HG03060 (cell line): Measurements from ENCODE around the gene IKBKE.

ENCODE experiments used
- ATAC-seq: cut with Tn5 transposase; IDR thresholded peaks from one replicate; pipeline ENCODE4 v1.9.1; 2021; ENCODE audit warnings: low read depth, moderate number of reproducible peaks; ENCODE audit not compliant: unreplicated experiment

IKBKE gene

DNA sequence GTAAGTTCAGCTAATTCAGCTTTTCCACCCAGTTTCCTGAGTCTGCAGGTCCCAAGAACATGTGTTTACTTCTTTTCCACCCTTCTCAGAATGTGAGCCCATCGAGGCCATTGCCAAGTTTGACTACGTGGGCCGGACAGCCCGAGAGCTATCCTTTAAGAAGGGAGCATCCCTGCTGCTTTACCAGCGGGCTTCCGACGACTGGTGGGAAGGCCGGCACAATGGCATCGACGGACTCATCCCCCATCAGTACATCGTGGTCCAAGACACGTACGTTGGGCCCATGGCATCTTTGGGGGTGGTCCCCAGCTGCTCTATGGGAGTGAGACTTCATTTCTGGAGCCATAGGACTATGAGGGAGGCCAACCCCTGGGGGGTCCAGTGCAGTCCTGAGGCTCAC is 17.2 kb upstream of the IKBKE start:
- ATAC-seq = no peak

GRCh38 chr1:206455289-206455665 is 15.0 kb upstream of the IKBKE start:
- no peak for ATAC-seq

GRCh38 chr1:206455666-206456344 is 14.5 kb upstream of the IKBKE start:
- ATAC-seq = no peak

- no peak for ATAC-seq
Measured at GRCh38 chr1:206456577-206457370, 13.5 kb upstream of the IKBKE start.

DNA sequence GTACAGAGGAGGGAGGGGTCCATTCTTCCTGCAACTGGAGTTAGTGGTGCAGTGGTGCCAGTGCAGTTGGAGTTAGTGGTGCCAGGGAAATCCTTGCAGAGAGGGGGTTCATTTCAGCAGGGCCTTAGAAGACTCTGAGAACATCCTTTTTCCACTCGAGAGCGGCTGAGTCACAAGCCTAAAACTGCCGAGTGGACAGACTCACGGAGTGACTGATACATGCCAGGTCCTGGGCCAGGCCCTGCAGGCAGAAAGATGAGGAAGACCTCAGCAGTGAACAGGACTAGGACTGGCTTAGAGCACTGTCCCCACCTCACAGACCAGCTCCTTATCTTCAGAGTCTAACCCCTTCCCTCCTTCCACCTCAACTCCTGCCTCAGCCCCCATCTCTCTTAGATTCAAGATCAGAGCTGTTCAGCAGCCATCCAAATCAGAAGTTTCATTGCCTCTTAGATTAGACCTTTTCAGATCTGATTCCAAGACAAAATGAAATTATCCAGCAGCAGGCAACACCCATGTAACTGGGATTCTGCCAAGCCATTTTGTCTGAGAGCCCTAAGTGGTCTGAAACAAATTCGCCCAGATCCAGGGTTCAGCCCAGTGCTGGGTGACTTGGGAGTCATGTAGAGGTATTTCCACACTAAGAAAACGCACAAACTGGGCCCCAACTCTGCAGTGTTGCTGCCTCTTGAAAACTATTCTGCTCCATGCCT is 12.7 kb upstream of the IKBKE start:
- no peak for ATAC-seq

GRCh38 chr1:206459703-206460102 is 10.6 kb upstream of the IKBKE start:
- no peak for ATAC-seq

DNA sequence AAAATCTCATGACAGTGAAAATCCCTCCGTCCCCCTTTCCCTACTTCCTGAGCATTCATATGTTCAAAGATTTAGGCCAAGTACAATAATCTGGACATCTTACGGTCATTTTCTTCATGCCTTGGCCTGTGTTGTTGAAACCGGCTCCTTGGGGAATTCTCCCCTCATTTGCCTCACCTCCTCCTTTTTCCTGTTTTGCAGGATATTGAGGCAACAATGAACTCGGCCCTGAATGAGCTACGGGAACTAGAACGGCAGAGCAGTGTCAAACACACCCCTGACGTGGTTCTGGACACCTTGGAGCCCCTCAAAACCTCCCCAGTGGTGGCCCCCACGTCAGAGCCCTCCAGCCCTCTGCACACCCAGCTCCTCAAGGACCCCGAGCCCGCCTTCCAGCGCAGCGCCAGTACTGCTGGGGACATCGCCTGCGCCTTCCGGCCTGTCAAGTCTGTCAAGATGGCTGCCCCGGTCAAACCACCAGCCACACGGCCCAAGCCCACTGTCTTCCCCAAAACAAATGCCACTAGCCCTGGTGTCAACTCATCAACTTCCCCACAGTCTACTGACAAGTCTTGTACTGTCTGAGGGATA is 9.3 kb upstream of the IKBKE start:
- no peak for ATAC-seq

DNA sequence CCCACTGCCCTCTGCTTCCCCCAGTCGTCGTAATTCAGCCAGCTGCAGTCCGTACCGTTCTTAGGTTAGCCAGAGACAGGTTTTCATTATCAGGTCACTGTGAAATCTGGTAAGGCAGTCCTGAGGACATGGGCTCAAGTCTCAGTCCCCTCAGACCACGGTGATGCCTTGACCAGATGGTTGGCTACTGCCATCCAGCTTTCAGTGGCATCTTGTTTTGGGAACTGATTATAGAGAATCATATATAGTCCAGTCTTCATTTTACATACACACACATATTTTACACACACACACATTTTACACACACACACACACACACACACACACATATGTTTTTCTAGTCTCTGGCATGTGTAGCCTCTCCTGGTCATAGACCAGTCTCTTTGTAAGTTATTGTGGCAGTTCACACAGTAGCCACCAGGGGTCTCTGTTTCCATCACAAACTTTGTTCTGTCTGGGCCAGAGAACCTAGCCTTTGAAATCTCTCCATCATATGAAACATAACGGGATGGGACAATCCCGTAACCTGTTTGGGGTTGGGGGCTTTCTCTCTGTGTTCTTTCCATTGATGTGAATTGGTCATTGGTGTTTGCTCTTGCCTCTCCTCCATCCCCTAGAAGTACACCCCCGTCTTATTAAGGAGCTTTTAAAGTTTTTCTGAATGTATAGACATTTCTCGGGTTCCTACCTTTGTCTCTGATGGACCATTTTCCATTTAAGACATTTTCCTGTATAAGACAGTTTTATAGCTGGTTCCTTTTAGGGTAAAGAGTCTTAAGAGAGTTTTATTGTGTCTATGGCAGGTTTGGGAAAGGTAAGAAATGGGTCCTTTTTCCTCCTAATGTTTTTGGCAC is 8.4 kb upstream of the IKBKE start:
- no peak for ATAC-seq

DNA sequence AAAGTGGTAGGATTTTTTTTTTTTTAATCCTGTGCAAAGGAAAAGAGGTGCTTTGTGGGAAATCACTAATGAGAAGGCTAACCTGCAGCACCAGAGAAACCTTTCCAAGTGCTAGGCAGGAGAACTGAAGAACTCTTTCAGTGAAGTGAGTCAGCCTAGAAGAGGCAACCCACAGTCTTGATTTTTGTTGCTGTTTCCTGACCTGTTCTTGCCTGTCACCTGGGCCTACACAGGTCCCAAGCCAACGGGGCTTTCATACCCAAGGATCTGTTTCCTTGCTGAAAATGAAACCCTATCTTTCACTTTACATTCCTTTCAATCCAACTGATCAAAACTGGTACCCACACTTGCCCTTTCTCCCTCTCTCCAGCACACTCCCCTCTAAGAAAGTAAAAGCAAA is 7.1 kb upstream of the IKBKE start:
- ATAC-seq = no peak

- ATAC-seq = no peak
Measured at GRCh38 chr1:206463911-206464310, 6.4 kb upstream of the IKBKE start.

GRCh38 chr1:206464456-206464964 is 5.8 kb upstream of the IKBKE start:
- no peak for ATAC-seq

DNA sequence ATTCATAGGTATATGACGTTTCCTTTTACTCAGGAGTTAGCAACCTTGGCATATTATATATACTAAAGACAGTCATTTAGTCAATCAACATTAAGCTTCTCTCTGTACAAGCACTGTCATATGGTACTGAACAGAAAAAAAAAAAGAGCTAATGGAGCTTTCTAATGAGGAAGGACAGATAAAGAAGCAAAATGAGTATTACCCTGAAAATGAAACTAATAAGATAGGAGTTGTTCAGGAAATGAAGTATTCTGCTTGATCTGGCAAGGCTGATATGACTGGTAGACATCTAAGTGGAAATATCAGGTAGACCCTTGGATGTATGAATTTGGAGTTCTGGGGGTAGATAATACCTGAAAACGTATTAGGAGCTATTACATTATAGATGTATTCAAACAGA is 4.3 kb upstream of the IKBKE start:
- no peak for ATAC-seq

- ATAC-seq = no peak
Measured at GRCh38 chr1:206466840-206467649, 3.2 kb upstream of the IKBKE start.

GRCh38 chr1:206467915-206468314 is 2.4 kb upstream of the IKBKE start:
- no peak for ATAC-seq

- ATAC-seq = no peak
Measured at GRCh38 chr1:206468571-206468970, 1.7 kb upstream of the IKBKE start.

DNA sequence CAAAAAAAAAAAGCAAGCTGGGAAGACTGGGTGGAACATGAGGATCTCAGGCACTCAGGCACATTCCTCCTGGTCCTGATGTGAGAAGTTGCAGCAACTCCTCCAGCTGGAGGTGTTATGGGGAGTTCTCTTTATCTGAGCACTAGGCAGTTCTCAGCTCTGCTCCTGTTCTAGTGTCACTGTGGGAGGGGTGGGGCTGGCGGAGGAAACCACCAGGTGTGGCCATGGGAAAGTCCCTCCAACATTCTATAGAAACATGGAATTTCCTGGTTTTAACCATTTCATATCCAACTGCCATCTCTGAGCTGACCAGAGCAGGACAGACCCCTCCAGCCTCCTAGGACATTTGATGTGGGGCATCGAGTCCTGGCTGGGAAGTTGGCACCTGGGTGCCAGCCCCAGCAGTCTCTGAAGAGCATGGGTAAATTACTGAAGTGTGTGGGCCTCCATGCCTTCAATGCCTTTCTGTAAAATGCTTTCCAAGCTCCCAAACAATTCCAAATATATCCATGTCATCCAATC is 804 bp upstream of the IKBKE start:
- no peak for ATAC-seq

DNA sequence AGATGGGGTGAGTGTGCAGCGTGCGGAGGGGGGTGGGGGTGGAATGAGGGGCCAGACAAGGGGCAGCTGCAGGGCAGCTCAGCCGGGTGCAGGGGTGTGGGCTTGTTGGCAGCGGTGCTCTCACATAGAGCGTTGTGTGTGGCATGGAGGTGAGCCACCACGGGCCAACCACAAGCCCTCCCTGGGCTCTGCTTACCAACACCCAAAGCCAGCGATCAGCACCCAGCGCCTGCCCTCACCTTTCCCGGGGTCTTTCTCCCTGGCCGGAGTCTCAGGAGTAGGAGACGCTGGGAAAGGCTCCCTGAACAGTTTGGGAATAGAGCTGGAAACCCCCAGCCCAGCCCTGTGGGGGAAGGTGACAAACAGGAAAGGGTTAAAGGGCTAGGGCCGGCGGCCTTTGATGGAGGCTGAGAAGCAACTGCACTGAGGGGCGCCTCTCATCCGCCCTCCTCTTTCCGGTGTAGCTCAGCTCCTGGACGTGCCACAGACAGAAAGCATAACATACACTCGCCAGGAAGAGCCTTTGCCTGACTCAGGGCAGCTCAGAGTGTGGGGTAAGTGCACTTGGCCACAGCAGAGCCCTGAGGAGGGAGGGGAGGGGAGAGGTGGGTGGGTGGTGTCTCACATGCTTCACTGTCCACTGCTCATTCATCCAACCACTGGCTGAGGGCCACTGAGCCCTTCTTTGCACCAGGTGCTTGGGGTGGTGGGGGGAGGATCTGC is 577 bp downstream of the IKBKE start:
- ATAC-seq = no peak

DNA sequence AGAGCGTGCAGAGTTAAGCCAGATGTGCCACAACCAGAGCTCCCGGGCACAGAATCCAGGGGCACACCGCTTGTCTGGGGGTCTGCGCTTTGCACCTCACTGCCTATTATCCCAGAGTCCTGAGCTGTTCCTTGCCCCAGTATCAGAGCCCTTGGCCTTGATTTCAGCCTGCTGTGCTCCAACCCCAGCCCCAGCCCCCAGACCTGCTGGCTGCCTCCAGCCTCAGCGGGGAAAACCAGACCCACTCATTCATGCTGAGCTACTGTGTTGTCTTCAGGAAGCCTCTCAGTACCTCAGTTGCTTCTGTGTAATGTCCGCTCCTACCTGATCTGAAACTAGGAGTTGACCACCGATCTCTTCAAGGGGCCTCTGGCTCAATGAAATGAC is 1.1 kb downstream of the IKBKE start:
- no peak for ATAC-seq
